ENCODE data around the gene PTPRU. TPM values are rescaled to one million over a fixed set of nuclear protein-coding genes. Genes with fewer than 3 reads are reported as not detected.

PTPRU gene
- total and polyA plus RNA-seq, 4 donors = 1.6 to 15.1 (median 6.0) TPM

- TF ChIP-seq EGR1 (IDR thresholded peaks at IDR 0.05; ENCODE audit: low read depth in 2 of 2) (no peak), ATF3 (IDR thresholded peaks at IDR 0.05) (no peak), SP1 (IDR thresholded peaks at IDR 0.05) (no peak), TAF1 (conservative IDR thresholded peaks at IDR 0.05) (no peak), YY1 (IDR thresholded peaks at IDR 0.05) (no peak), NR2F2 (IDR thresholded peaks at IDR 0.05) (no peak), GABPA (IDR thresholded peaks at IDR 0.05 in 1 of 2, conservative IDR thresholded peaks at IDR 0.05 in 1 of 2) (no peak), JUND (IDR thresholded peaks at IDR 0.05) (no peak), FOXA1 (IDR thresholded peaks at IDR 0.05) (no peak)
These were observed 74.4 kb downstream of the PTPRU start (continued) for GRCh38 chr1:29310616-29311180.

- no peak for DNase-seq (ENCODE audit: low spot score)
- Histone ChIP-seq H3K27me3 (ENCODE audit: control insufficient read depth in 4 of 4, insufficient read depth in 4 of 4, low read length in 3 of 4) (no peaks in the 10 kb centered on the region), H3K27ac (ENCODE audit: low read depth in 1 of 2, low read length in 2 of 2) (no peak overlapping the region), H3K4me1 (ENCODE audit: control insufficient read depth in 4 of 4, insufficient read depth in 4 of 4, low read length in 3 of 4) (no peaks in the 10 kb centered on the region), H3K4me3 (ENCODE audit: low read depth in 1 of 3, low read length in 3 of 3) (no peak overlapping the region), H3K9me3 (ENCODE audit: control insufficient read depth in 4 of 4, low read length in 3 of 4) (no peaks in the 10 kb centered on the region), H3K36me3 (ENCODE audit: control insufficient read depth in 4 of 4, insufficient read depth in 3 of 4, low read depth in 1 of 4, low read length in 3 of 4) (peaks cover 0 to 38% (median 4%) of the 10 kb centered on the region in 4 donors), H3K9ac (ENCODE audit: low read depth in 1 of 2, low read length in 2 of 2) (no peak overlapping the region)
- no peak for TF ChIP-seq ZBTB33 (IDR thresholded peaks at IDR 0.05)
- TF ChIP-seq JUND (IDR thresholded peaks at IDR 0.05) = no peak
- no peak for TF ChIP-seq FOXA2 (IDR thresholded peaks at IDR 0.05)
- TF ChIP-seq REST (IDR thresholded peaks at IDR 0.05) = no peak
- TF ChIP-seq GABPA (IDR thresholded peaks at IDR 0.05 in 1 of 2, conservative IDR thresholded peaks at IDR 0.05 in 1 of 2) = no peak
- TF ChIP-seq NR2F2 (IDR thresholded peaks at IDR 0.05) = no peak
- no peak for TF ChIP-seq EGR1 (IDR thresholded peaks at IDR 0.05; ENCODE audit: low read depth in 2 of 2)
- TF ChIP-seq HNF4A (conservative IDR thresholded peaks at IDR 0.05) = no peak
- no peak for TF ChIP-seq RAD21 (IDR thresholded peaks at IDR 0.05)
- TF ChIP-seq FOXA1 (IDR thresholded peaks at IDR 0.05) = no peak
- no peak for TF ChIP-seq YY1 (IDR thresholded peaks at IDR 0.05)
- no peak for TF ChIP-seq TAF1 (conservative IDR thresholded peaks at IDR 0.05)
- no peak for TF ChIP-seq RXRA (IDR thresholded peaks at IDR 0.05)
- no peak for TF ChIP-seq MAX (IDR thresholded peaks at IDR 0.05)
- TF ChIP-seq SP1 (IDR thresholded peaks at IDR 0.05) = no peak
- no peak for TF ChIP-seq CTCF (IDR thresholded peaks at IDR 0.05; ENCODE audit: low read depth, low read length, missing input control)
- no peak for TF ChIP-seq HNF4G (IDR thresholded peaks at IDR 0.05)
- TF ChIP-seq ATF3 (IDR thresholded peaks at IDR 0.05) = no peak
- 92% methylated on average over 16 of the region's 16 CpGs for WGBS
These were observed 75.2 kb downstream of the PTPRU start for GRCh38 chr1:29311352-29312030.
